KMS-11 (cell line): ENCODE results near the gene EHD2.
A peak's percentile ranks its signal among the peaks of the same experiment; 100 is the strongest.
"Not testable (repeated sequence)": the region's sequence is repeated elsewhere in the genome, so short reads cannot be mapped to it uniquely, and the experiment has no call there.

Experiments
- H2AFZ ChIP-seq: fragments of 200-600 bp; sonication (generic); 2 replicates; pipeline ENCODE4 v1.6.1; 2016; ENCODE audit warnings: antibody characterized with exemption, mixed run types, low read depth
- H3K27ac ChIP-seq: fragments of 200-600 bp; sonication (generic); 2 replicates; pipeline ENCODE4 v1.6.1; 2016; ENCODE audit warnings: mild to moderate bottlenecking, mixed run types
- H3K27me3 ChIP-seq: fragments of 200-600 bp; sonication (generic); 2 replicates; pipeline ENCODE4 v1.6.1; 2017; ENCODE audit warnings: mild to moderate bottlenecking, low read depth, mixed run types, moderate library complexity; ENCODE audit not compliant: insufficient read depth
- H3K36me3 ChIP-seq: fragments of 200-600 bp; sonication (generic); 2 replicates; pipeline ENCODE4 v1.6.1; 2017; ENCODE audit warnings: mild to moderate bottlenecking, mixed run types; ENCODE audit not compliant: insufficient read depth
- H3K4me1 ChIP-seq: fragments of 200-600 bp; sonication (generic); 2 replicates; pipeline ENCODE4 v1.6.1; 2016; ENCODE audit warnings: mild to moderate bottlenecking, low read depth, mixed run types; ENCODE audit not compliant: poor library complexity, severe bottlenecking
- H3K4me2 ChIP-seq: fragments of 200-600 bp; sonication (generic); 2 replicates; pipeline ENCODE4 v1.7.0; 2016; ENCODE audit warnings: mild to moderate bottlenecking, mixed run types
- H3K4me3 ChIP-seq: fragments of 200-600 bp; sonication (generic); IDR thresholded peaks from 2 replicates; pipeline ENCODE4 v1.6.1; 2017; ENCODE audit warnings: low read depth, low read length, mixed read lengths; ENCODE audit not compliant: insufficient read depth
- H3K79me2 ChIP-seq: fragments of 200-600 bp; sonication (generic); 2 replicates; pipeline ENCODE4 v1.6.1; 2016; ENCODE audit warnings: low read depth, mixed run types; ENCODE audit not compliant: insufficient read depth
- H3K9ac ChIP-seq: fragments of 200-600 bp; sonication (generic); 2 replicates; pipeline ENCODE4 v1.6.1; 2016; ENCODE audit warnings: mild to moderate bottlenecking, mixed run types
- H4K20me1 ChIP-seq: fragments of 200-600 bp; sonication (generic); 2 replicates; pipeline ENCODE4 v1.6.1; 2016; ENCODE audit warnings: mild to moderate bottlenecking, mixed run types; ENCODE audit not compliant: insufficient read depth
- CTCF ChIP-seq: fragments of 200-600 bp; sonication (generic); conservative IDR thresholded peaks from 2 replicates; pipeline ENCODE4 v1.6.1; 2017; ENCODE audit warnings: low read depth, mild to moderate bottlenecking, antibody characterized with exemption, low read length, moderate library complexity, mixed read lengths

The EHD2 gene

DNA sequence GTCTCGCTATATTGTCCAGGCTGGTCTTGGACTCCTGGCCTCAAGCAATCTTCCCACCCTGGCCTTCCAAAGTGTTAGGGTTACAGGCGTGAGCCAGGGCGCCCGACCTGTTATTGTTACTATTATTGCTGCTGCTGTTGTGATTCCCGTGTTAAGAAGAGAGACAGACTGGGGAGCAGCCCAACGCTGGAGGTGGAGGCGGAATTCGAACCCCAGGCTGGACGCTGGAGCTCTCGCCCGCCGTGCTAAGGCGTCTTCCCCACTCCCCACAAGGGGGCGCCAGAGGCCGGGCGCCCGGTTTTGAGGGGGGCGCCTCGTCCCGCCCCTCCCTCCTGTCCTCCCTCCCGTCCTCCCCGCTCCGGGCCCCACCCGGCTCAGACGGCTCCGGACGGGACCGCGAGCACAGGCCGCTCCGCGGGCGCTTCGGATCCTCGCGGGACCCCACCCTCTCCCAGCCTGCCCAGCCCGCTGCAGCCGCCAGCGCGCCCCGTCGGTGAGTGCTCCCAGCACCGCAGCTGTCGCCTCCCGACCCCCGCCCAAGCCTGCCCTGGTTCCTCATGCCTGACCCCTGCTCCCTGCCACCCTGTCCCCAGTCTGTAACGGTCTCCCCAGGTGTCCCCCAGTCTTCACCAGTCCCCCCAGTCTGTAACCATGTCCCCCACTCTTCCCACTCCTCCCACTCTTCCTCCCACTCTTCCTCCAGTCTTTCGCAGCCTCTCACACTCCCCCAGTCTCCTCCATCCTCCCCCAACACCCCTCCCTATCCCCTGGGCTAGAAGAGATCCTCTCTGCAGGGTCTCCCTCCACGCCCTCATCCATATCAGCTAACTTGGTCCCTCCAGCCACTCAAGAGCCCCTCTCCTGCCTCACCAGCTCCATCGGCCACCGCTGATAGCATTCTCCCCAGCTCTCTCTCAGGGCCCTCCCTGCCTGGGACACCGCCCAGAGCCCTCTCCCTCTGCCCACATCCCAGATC, at the start of gene EHD2:
TSS of gene EHD2 (plus strand) at position 377 of the 976 bp plus-strand sequence. CDS start 3,191 bp downstream, outside the sequence.
- no peak within 1 kb of the TSS for H2AFZ ChIP-seq
- H3K4me1 ChIP-seq = no peaks in the 10 kb centered on the region
- TF ChIP-seq CTCF = peak; percentile 43
- no peak within 1 kb of the TSS for H3K9ac ChIP-seq
- no peaks in the 10 kb centered on the region for H3K36me3 ChIP-seq
- no peaks in the 10 kb centered on the region for H4K20me1 ChIP-seq
- H3K27me3 ChIP-seq = peaks cover 90% of the 10 kb centered on the region
- H3K79me2 ChIP-seq = no peaks in the 10 kb centered on the region
- no peak within 1 kb of the TSS for H3K4me3 ChIP-seq
- no peak within 1 kb of the TSS for H3K4me2 ChIP-seq
- H3K27ac ChIP-seq = no peak within 1 kb of the TSS

DNA sequence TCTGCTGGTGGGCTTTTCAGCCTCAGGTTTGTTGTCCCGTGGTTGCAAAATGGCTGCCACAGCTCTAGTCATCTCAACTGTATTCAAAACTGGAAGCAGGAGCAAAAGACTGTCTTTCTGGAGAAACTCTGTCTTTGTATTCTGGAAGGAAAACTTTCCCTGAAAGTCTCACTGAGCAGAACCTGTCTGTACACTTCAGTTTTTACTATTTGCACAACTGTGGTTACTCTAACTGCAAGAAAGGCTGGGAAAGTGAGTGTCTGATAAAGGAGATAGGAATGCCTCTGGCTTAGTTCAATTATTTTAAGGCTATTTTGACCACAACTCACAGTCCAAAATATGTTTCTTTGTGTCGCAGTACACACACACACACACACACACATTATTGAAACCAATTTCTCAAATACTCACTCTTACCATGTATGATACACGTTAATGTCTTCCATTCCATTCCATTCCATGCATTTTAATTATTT, 49.7 kb upstream of the EHD2 start:
- H3K36me3 ChIP-seq = no peaks in the 10 kb centered on the region
- no peak overlapping the region for H3K27ac ChIP-seq
- H3K9ac ChIP-seq = no peak overlapping the region
- no peaks in the 10 kb centered on the region for H3K4me1 ChIP-seq
- H2AFZ ChIP-seq = no peak overlapping the region
- no peaks in the 10 kb centered on the region for H4K20me1 ChIP-seq
- H3K27me3 ChIP-seq = no peaks in the 10 kb centered on the region
- no peak for TF ChIP-seq CTCF
- no peaks in the 10 kb centered on the region; the same call in 1 of the 2 replicates for H3K79me2 ChIP-seq
- no peak overlapping the region for H3K4me3 ChIP-seq
- no peak overlapping the region for H3K4me2 ChIP-seq

GRCh38 chr19:47663911-47664771, 49.1 kb upstream of the EHD2 start:
- no peaks in the 10 kb centered on the region for H3K27me3 ChIP-seq
- H2AFZ ChIP-seq = no peak overlapping the region
- H3K4me2 ChIP-seq = no peak overlapping the region
- H3K9ac ChIP-seq = no peak overlapping the region
- no peak overlapping the region for H3K27ac ChIP-seq
- no peak overlapping the region for H3K4me3 ChIP-seq
- no peaks in the 10 kb centered on the region for H3K36me3 ChIP-seq
- H4K20me1 ChIP-seq = no peaks in the 10 kb centered on the region
- H3K79me2 ChIP-seq = no peaks in the 10 kb centered on the region; the same call in 1 of the 2 replicates
- TF ChIP-seq CTCF = no peak
- H3K4me1 ChIP-seq = no peaks in the 10 kb centered on the region

GRCh38 chr19:47668556-47668955, 44.7 kb upstream of the EHD2 start:
- H3K27ac ChIP-seq, H3K79me2 ChIP-seq, H4K20me1 ChIP-seq, H3K4me3 ChIP-seq, H3K4me1 ChIP-seq, H3K36me3 ChIP-seq, H3K9ac ChIP-seq, H3K4me2 ChIP-seq, H2AFZ ChIP-seq, H3K27me3 ChIP-seq: not testable (repeated sequence)
